Frontal cortex (tissue), 4 donors: Measurements from ENCODE around the gene VSTM2L. TPM values are rescaled to one million over a fixed set of nuclear protein-coding genes. Genes with fewer than 3 reads are reported as not detected.
"Not testable (repeated sequence)": the region's sequence is repeated elsewhere in the genome, so short reads cannot be mapped to it uniquely, and the experiment has no call there.

ENCODE experiments used
- DNase-seq, 2 donors: peaks; one replicate each; pipeline ENCODE4 v3.0.0; 2012; ENCODE audit warnings: low spot score in 2 of 2
- FAIRE-seq: peaks from 2 replicates; lab custom pipeline; 2012; peaks lifted over from hg19 to GRCh38; lab: Jason Lieb, UNC
- total RNA-seq: library from RNA; depleted of rRNA; stranded (reverse); fragments of >200 nt; gene quantifications from one replicate; pipeline ENCODE4 v1.2.3, GENCODE V29; 2014
- donor health status: control.
- donor health status: control.
- donor health status: control.

The VSTM2L gene
- total RNA-seq, 1 donor from 2014 or later, result 201 TPM

DNA sequence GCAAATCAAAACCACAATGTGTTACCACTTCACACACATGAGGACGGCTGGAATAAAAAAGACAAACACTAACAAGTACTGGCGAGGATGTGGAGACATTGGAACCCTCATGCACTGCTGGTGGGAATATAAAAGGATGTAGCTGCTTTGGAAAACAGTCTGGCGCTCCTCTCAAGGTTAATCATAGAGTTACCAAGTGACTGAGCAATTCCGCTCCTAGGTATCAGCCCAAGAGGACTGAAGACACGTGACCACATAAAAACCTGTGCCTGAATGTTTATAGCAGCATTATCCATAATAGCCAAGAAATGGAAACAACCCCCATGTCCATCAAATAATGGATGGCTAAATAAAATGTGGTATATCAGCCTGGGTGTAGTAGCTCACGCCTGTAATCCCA, 45.0 kb downstream of the VSTM2L start:
- FAIRE-seq, result no peak

DNA sequence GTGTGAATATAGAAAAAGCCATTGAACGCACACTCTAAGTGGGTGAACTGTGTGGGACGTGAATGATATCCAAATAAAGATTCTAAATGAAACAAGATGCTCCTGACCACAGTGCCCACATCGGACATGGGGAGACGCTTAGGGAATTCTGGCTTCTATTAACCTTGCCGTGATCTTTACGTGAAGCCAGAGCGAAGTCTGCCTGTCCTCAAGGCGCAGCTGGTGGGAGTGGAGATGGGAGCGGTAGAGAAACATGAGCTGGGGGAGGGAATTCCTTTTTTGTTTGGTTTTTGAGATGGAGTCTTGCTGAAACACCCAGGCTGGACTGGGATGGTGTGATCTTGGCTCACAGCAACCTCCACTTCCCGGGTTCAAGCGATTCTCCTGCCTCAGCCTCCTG, 46.0 kb downstream of the VSTM2L start:
- DNase-seq, result no peak
- FAIRE-seq, result no peak

More for the DNA sequence above, 45.0 kb downstream of the VSTM2L start:
- DNase-seq, result no peak

DNA sequence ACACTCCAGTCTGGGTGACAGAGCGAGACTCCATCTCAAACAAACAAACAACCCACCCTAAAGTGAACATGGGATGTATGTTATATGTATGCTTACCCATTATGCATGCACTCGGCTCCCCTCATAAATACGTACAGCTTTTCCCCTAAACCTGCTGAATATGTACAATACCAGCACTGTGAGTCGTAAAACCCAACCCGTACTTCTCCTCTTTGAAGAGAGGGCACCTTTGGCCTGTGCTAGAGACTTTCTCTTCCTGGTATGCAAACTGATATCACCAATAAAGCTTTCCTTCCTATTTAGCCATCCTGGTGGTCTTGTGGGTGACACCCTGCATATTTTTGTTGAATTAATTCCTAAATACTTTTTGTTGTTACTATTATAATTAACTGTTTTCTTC, 51.3 kb downstream of the VSTM2L start:
- no peak for DNase-seq
- no peak for FAIRE-seq

DNA sequence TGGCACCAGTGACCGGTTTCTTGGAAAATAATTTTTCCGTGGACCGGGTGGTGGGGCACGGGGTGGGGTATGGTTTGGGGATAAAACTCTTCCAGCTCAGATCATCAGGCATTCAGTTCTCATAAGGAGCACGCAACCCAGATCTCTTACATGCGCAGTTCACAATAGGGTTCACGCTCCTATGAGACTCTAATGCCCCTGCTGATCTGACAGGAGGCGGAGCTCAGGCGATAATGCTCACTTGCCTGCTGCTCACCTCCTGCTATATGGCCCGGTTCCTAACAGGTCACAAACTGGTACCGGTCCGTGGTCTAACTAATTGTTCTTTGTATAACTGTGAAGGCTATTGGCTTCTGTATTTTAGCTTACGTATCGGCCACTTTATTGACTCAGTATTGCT, 51.7 kb downstream of the VSTM2L start:
- DNase-seq, result no peak
- no peak for FAIRE-seq

DNA sequence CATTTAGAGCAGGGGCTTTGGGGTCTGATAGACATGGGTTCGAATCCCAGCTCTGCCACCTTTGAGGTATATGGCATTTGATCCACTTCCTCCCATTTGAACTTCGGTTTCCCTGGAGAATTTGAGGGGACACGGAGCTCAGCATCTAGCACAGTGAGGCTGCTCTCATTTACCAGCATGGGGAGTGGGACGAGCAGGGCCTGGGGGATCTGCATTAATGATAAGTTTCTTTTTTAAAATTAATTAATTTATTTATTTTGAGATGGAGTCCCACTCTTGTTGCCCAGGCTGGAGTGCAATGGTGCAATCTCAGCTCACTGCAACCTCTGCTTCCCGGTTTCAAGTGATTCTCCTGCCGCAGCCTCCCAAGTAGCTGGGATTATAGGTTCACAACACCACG, 52.6 kb downstream of the VSTM2L start:
- FAIRE-seq (no peak), DNase-seq (no peak)

DNA sequence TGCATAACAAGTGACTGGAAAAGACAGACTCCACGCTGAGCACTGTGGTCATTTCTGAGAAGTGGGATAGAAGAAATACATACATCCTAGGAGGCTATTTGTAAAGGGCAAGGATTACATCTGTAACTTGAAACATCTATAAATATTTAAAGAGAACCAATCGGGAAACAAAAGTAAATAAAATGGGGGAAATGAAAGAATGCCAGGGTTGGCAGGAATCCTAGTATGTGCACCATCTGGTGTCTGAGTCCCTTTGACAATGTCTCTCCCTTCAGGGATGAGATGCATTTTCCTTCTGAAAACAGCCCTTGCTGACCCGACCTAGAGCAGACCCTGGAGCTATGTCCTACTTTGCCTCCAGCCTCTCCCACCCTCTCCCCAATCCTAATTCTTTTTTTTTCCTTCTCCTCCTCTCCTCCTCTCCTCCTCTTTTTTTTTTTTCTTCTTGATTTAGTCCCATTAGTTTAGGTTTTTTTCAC, 53.2 kb downstream of the VSTM2L start:
- DNase-seq (no peak), FAIRE-seq (no peak)

DNA sequence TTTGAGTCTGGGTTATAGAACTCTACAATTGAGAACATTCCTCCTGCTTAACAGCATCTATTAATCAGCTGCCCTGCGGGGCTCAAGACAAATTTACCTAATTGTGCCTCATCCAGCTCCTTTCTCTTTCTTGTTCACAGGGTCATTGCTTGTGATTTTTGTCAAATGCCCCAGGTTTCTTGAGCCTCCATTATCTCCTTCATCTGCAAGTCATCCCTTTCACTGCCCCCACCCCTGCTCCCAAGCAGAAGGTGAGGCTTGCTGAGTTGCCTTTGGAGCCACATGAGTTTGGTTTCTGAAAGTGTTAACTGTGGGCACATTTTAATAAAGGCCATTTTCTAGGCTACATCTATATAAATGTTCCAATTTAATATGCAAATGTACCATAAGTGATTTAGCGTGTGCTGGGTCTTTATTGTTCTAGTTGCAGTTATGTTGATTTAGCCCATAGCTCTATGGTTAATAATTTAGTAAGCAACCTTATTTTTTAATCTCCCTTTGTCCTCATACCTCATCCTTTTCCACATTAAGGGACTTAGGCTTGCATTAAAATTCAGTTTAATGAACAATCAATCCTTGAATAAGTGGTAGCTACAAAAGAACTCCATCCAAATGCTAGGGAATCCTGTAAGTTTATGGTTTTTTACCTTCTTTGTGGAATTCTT, 56.1 kb downstream of the VSTM2L start:
- no peak for DNase-seq
- no peak for FAIRE-seq

DNA sequence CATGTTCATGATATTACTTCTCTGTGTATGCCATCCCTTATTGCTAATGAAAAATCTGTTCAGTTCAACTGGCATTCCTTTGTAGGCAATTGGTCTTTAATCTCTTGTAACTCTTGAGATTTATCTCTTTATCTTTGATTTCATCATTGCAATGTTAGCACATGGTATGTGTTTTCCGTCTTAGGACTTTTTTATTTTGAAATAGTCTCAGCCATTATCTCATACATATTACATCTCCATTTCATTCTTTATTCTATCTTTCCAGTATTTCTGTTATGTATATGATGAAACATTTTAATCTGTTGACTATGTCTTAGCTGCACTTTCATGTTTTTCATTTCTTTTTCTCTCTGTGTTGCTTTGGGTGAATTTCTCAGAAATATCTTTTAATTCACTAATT, 58.1 kb downstream of the VSTM2L start:
- no peak for FAIRE-seq

DNA sequence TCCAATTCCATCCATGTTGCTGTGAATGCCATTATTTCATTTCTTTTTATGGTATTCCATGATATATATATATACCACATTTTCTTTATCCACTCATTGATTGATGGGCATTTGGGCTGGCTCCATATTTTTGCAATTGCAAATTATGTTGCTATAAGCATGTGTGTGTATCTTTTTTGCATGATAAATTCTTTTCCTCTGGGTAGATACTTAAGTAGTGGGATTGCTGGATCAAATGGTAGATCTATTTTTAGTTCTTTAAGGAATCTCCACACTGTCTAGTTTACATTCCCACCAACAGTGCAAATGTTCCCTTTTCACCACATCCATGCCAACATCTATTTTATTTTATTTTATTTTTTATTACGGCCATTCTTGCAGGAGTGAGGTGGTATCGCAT, 60.6 kb downstream of the VSTM2L start:
- not testable (repeated sequence) for DNase-seq, FAIRE-seq

More for the DNA sequence above, 58.1 kb downstream of the VSTM2L start:
- no peak for DNase-seq

DNA sequence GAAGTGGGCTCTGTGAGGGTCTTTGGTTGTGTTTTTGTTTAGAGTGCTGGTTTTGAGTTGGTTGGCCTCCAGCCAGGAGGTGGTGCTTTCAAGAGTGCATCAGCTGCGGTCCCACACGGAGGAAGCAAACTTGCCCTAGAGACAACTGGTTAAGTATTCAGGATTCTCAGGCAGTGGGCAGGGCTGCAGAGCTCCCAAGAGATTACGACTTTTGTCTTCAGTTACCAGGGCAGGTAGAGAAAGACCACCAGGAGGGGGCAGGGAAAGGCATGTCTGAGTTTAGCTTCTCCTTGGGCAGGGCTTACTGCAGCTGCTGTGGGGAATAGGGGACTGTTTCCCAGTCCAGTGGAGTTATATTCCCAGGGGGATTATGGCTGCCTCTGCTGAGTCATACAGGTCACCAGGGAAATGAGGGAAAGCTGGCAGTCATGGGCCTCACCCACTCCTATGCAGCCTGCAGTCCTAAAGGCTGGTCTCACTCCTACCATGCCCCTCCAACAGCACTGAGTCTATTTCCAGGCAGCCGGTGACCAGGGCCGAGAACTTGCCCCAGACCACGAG, 66.0 kb downstream of the VSTM2L start:
- no peak for DNase-seq
- FAIRE-seq, result no peak

DNA sequence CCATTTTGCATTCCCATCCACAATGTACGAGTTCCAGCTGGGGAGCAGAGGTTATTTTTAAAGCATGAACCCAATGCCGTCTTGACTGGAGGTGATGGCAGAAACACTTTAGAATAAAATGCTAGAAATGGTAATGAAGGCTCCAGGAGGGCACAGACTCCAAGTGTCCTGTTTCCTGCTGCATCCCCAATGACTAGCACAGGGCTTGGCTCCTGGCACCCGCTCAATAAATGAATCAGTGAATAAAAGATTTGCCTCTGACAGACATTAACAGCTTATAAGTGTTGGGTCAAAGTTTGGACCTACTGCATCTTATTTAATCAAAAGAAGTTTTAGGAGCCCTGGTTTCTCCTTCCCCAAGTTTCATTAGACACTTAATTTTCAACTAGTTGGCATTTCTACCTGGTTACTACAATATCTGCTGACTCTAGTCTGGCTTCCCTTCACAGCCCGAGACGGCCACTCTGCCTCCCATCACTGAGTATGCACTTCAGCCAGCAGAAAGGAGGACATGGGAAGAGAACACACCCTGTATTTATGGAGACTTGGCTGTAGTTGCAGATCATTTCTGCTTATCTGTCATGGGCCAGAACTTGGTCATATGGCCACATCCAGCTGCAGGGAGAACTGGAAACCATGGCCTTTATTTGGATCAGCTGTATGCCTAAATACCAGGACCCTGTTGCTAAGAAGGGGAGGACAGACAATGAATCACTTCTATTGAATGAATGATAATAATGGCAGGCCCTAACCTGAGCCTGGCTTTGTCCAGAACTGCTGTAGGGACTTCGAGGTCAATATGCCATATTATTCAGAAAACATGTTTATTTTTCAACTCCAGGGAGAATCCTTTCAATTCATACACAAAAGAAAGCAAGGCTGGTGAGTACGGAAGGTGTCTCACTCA, 67.3 kb downstream of the VSTM2L start:
- DNase-seq (no peak), FAIRE-seq (no peak)

DNA sequence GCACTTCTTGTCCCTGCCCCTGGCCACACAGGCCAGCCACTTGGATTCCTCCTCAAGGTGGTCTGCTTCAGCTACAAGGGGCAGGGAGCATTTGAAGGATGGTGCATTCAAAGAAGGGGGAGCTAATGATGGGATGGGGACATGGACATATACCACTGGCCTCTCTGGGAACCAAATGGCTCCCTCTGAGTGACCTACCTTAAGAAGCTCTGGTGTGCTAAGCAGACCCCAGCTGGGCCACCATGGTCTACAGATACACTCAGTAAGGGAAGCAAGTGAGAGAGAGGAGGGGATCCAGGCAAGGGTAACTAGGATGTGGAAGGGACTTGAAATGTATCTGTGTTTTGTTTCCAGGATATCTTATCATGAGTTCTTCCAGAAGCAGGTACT, 67.9 kb downstream of the VSTM2L start:
- FAIRE-seq (no peak), DNase-seq (no peak)

DNA sequence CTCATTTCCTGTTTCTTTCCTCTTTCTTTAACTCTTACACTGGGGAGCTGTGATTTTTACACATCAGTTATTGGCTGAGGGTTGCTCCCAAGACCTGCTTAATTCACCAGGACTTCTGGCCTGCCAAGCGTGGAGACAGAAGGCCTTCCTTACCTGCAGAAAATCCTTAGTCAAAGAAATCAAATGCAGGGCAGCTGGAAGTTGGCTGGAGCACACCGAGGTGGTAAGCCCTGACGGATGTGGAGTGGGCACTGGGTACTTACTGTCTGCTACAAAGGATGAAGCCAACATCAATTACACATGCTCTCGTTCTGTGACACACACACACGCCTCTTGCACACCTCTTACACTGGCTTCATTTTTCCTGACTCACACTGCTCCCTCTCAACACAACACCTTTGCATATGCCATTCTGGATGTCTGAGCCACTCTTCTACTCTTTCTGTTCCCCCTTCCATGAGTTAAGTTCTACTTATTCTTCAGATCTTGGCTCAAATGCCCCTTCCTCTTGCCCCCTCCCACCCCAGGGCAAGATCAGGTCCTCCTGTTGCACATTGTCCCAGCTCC, 68.7 kb downstream of the VSTM2L start:
- DNase-seq (no peak), FAIRE-seq (no peak)

DNA sequence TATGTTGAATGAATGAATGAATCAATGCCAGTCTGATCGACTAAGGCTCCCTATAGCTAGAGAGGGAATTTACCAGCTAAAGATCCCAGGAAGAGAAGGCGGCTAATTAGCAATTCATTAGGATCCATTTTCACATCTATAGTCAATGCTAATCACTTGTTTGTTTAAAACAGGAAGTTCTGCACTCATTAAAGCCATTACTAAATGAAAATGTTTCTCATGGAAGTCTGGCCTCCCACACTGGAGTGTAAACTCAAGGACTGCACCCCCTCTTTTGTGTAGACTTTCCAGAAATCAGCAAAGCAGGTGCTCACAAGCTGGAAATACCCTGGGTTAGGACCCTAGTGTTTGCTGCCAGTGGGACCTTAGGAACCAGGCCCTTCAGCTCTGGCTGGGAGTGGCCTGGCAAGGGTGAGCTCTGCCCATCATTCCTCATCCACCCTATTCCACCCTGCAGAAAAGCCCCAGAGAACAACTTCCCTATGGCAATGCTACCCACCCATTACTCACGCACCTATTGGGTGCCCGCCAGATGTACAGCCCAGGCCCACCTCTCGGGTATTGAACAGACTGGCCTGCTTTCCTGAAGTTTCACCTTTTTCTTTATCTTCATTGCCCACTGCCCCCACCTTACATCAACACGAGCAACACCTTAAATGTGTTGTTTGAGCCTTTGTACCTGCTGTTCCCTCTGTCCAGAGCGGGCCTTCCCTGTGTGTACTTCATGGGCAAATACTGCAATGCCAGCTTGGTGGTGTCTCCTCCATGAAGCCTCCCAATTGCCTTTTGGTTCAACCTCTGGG, 69.5 kb downstream of the VSTM2L start:
- no peak for FAIRE-seq
- no peak for DNase-seq

DNA sequence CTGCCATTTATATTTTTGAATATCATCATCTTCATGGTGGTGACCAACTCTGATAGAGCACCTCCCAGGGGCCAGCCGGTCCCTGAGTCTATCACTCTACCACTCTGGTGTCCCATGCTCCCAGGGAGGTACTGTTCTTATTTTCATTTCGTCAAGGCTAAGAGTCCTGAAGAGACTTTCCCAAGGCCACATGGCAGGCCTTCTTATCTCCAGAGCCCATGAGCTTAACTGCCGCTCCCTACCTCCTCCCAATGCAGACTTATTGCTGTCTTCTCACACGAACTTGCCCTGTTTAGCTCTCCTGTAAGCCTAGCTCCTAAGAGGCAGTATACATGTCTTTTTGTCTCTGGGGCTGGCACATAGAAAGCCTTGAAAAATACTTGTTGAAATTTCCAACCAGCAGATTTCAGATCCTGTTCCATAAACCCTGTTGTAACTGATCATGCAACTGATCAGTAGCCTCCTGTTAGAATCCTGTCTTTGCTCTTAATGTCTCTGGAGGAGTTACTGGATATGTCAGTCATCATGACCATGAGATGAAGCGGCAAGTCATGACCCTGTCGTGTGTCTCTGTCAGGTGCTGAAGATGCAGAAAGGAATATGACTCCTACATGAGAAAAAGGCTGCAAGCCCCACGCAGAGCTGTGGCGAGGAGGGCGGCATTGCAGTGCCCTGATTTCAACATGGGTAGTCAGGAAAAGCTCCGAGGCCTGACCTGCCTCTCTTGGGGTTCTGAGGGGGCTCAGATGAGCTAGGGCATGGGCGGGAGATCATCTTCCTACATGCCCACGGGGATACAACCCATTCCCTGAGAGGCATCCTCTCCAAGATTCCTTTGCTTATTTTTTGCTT, 70.4 kb downstream of the VSTM2L start:
- FAIRE-seq (no peak), DNase-seq (no peak)

DNA sequence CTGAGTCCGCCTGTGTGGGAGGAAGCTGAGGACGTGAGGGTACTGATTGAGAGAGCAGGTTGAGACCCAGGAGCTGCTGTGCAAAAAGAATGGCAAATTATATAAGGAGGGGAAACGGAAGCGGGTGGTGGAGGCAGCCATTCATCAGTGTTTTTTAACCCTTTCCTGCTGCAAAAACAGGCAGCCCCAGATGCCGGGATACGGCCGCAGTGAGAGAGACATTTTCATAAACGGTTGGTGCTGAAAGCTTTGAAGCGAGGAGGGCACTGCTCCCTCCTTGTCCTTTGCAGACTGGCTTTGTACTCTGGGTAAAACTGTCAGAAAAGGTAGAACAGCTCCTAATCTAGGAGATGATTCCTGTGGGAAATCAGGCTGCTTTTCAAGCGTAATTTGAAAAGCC, 74.0 kb downstream of the VSTM2L start:
- DNase-seq, result no peak
- FAIRE-seq, result no peak

DNA sequence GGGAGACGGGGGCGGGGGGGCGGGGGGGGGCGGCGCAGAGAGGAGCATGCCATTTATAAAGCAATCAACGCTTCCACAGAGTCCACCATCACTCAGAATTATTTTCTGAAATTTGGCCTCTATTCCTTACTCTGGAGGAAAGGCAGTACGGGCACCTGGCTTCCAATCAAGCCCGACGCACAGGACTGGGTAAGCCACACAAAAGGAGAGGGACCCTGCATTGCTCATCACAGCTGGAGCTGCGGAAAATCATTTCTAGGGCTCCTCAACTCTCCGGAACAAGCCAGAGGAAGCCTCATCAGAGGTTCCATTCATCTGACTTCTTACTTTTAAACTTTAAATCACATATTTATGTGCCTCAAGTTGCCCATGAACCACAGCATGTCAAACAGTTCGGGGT, 74.4 kb downstream of the VSTM2L start:
- no peak for FAIRE-seq
- no peak for DNase-seq

DNA sequence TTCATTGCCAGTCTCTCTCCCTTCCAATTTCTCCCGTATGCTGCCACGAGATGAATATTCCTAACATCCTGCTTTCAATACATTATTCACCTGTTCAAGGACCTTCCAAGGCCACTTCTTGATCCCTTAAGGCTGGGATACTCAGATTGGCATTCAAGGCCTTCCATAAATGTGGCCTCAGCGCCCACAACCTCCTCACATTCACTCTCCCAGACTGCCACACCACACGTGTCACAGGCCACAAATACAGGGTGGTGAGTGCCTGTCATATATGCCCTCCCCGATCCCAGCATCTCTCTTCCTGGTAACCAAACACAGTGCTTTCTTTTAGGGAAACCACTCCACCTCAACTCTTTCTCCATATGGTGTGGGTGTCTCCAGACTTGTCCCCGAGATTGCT, 74.9 kb downstream of the VSTM2L start:
- FAIRE-seq (no peak), DNase-seq (no peak)
